Thyroid gland (tissue), 4 donors: ENCODE results near the gene LRIG1. TPM values are rescaled to one million over a fixed set of nuclear protein-coding genes. Genes with fewer than 3 reads are reported as not detected.

Source experiments
- DNase-seq, 2 donors: peaks; one replicate each; pipeline ENCODE4 v3.0.0-alpha.2; 2019
- H3K27ac ChIP-seq, 3 donors: fragments of 200-600 bp; sonication (generic); 1 replicate in 2 of 3; 2 replicates in 1 of 3; pipeline ENCODE4 v1.5.1; 2016 to 2019; ENCODE audit warnings: mild to moderate bottlenecking in 1 of 3, moderate library complexity in 1 of 3
- H3K27me3 ChIP-seq: fragments of 200-600 bp; sonication (generic); one replicate; pipeline ENCODE4 v1.5.1; 2019
- H3K36me3 ChIP-seq, 2 donors: fragments of 200-600 bp; sonication (generic); one replicate each; pipeline ENCODE4 v1.5.1; 2016 to 2019
- H3K4me1 ChIP-seq, 2 donors: fragments of 200-600 bp; sonication (generic); one replicate each; pipeline ENCODE4 v1.5.1; 2017 to 2019
- H3K4me3 ChIP-seq, 3 donors: fragments of 200-600 bp; sonication (generic); replicated peaks in 1 of 3; 1 replicate in 2 of 3; 2 replicates in 1 of 3; pipeline ENCODE4 v1.5.1; 2016; ENCODE audit warnings: mild to moderate bottlenecking in 1 of 3
- H3K9me3 ChIP-seq: fragments of 200-600 bp; sonication (generic); one replicate; pipeline ENCODE4 v1.5.1; 2017
- POLR2A ChIP-seq, 2 donors: fragments of 450-650 bp; IDR thresholded peaks; one replicate each; pipeline ENCODE4 v1.6.1; 2017; ENCODE audit warnings: antibody characterized with exemption in 2 of 2, mild to moderate bottlenecking in 2 of 2, moderate library complexity in 1 of 2
- WGBS, 2 donors: methylation state at CpG; one replicate each; pipeline ENCODE4 v1.1.5; 2017; 5-methylcytosine and 5-hydroxymethylcytosine counted together
- intact Hi-C: fragments of 100-400 bp; cut with DNase I; formaldehyde crosslinking; loops from one replicate; pipeline ENCODE4 v1.15.1; 2023
- total RNA-seq, 4 donors: library from RNA; depleted of rRNA; stranded (reverse); fragments of >200 nt; gene quantifications; one replicate each; pipeline ENCODE4 v1.2.3, GENCODE V29; 2016
- TF ChIP-seq, protein P1 (sequence below), 6 experiments: fragments of 200-600 bp in 3 of 6; fragments of 450-650 bp in 3 of 6; sonication (generic) in 3 of 6; IDR thresholded peaks; one replicate each; pipeline ENCODE4 v1.5.1; 2016 to 2019; ENCODE audit warnings: antibody characterized with exemption in 6 of 6, mild to moderate bottlenecking in 2 of 6, inconsistent platforms in 1 of 6, moderate library complexity in 1 of 6

LRIG1 gene
- total RNA-seq, 4 donors from 2014 or later, result 45.8 to 69.7 (median 61.7) TPM

DNA sequence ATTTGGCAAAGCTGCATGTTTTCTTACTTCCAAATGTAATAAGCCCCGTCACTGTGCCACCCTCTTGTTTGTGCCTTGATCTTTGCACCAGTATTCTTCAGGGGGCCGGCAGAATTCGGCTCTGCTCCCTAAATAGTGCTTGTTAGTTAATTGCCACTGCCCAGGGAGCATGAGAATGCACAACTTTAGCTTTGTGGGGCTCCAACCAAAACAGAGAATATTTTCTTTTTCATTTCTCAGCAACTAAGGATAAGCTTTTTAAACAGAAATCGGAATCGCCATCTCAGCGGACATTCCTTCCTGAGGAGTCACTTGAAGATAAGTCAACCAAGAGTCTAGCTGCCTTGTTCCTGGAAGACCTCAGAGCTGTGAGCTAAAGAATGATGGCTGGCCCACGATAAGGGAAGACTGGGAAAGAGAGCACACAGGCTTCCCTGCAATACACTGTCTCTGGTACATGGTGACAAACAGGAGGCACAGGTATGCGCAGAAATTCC lies 106.0 kb downstream of the LRIG1 start:
- H3K36me3 ChIP-seq, result peaks cover 8 to 21% of the 10 kb centered on the region in 2 donors
- peak overlapping the region in 1 of 3 donors; percentile 20 for H3K27ac ChIP-seq
- no peak overlapping the region for H3K4me3 ChIP-seq
- peaks cover 4 to 15% of the 10 kb centered on the region in 2 donors for H3K4me1 ChIP-seq
- H3K9me3 ChIP-seq, result no peaks in the 10 kb centered on the region
- no peaks in the 10 kb centered on the region for H3K27me3 ChIP-seq
- TF ChIP-seq POLR2A (IDR thresholded peaks at IDR 0.05), result no peak
- TF ChIP-seq, protein P1, sequence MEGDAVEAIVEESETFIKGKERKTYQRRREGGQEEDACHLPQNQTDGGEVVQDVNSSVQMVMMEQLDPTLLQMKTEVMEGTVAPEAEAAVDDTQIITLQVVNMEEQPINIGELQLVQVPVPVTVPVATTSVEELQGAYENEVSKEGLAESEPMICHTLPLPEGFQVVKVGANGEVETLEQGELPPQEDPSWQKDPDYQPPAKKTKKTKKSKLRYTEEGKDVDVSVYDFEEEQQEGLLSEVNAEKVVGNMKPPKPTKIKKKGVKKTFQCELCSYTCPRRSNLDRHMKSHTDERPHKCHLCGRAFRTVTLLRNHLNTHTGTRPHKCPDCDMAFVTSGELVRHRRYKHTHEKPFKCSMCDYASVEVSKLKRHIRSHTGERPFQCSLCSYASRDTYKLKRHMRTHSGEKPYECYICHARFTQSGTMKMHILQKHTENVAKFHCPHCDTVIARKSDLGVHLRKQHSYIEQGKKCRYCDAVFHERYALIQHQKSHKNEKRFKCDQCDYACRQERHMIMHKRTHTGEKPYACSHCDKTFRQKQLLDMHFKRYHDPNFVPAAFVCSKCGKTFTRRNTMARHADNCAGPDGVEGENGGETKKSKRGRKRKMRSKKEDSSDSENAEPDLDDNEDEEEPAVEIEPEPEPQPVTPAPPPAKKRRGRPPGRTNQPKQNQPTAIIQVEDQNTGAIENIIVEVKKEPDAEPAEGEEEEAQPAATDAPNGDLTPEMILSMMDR (IDR thresholded peaks at IDR 0.05), result no peak
- intact Hi-C loops, result no loop called here
- 73 to 87% methylated on average over 8 of the region's 8 CpGs for WGBS, 2 donors
- DNase-seq, result no peak

DNA sequence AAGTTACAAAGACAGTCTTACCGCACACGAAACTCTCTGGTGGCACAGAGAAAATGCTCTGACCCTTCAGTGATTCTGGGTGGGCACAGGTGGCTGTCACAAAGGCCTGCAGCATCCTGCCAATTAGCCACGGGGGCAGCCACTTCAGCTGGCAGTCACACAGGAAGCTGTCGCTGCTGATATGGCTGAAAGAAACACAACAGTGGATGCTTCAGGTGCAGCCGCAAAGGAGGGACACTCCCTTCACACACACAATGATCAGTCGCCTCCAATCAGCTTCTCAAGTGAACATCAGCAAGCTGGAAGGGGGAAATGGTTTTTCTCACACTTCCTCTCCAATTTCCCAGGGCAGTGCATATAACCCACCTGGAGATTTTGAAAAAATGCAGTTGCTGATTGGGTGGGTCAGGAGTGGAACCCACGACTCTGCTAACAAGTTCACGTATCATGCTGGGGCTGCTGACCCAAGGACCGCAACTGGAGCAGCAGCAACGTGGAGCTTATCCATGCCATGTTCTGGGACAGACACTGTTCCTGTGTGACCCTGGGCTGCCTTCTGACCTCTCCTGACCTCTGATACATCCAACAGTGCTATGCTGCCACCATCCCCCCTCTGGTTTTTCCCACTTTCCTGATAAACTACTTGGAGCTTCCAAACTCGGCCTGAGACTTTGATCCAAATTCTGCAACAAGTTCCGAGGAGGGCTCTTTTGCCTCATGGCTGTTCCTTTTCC lies 106.6 kb downstream of the LRIG1 start:
- Histone ChIP-seq H3K36me3 (peaks cover 8 to 21% of the 10 kb centered on the region in 2 donors), H3K27ac (peak overlapping the region in 1 of 3 donors; percentile 20), H3K4me3 (no peak overlapping the region), H3K4me1 (peaks cover 4 to 15% of the 10 kb centered on the region in 2 donors), H3K9me3 (no peaks in the 10 kb centered on the region), H3K27me3 (no peaks in the 10 kb centered on the region)
- 77 to 79% methylated on average over 10 to 12 of the region's 12 CpGs for WGBS, 2 donors
- no peak for DNase-seq
- intact Hi-C loops, result no loop called here
- TF ChIP-seq, protein P1 (IDR thresholded peaks at IDR 0.05), result no peak
- TF ChIP-seq POLR2A (IDR thresholded peaks at IDR 0.05), result no peak

DNA sequence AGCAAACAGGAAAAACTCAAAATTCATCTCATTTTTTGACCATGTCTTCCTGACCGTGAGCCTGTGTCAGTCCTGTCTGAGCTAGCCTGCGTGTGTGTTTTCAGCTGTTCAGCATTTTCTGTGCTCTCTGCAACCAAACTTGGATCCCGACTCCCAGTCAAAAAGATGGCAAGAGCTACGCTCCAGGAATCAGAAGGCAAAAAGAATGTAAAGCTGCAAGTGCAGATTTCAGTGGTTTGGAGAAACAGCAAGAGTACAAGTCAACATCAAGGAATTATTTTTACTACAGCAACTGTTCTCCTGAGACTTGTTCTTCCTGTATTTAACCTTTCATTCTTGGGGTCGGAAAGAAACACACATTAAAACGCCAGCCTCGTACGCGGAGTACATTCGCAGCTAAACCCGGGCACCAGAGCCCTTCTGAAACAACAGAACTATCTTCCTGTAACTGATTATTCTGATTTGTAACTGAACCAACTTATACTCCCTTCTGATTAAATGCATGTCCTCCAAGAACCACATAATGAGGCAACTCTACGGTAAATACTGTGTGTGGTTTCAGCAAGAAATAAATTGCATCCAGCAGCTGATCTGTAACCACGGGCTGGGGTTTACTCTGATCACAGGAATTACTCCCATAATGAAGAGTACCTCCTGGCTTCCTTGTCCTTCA lies 107.4 kb downstream of the LRIG1 start:
- no peak for DNase-seq
- Histone ChIP-seq H3K36me3 (peaks cover 8 to 21% of the 10 kb centered on the region in 2 donors), H3K27ac (no peak overlapping the region), H3K4me3 (no peak overlapping the region), H3K27me3 (no peaks in the 10 kb centered on the region), H3K4me1 (peaks cover 4 to 15% of the 10 kb centered on the region in 2 donors), H3K9me3 (no peaks in the 10 kb centered on the region)
- intact Hi-C loops, result no loop called here
- whole genome bisulfite sequencing, 2 donors, result 58 to 60% methylated on average over 13 of the region's 13 CpGs
- TF ChIP-seq POLR2A (IDR thresholded peaks at IDR 0.05), result no peak
- TF ChIP-seq, protein P1 (IDR thresholded peaks at IDR 0.05), result no peak

DNA sequence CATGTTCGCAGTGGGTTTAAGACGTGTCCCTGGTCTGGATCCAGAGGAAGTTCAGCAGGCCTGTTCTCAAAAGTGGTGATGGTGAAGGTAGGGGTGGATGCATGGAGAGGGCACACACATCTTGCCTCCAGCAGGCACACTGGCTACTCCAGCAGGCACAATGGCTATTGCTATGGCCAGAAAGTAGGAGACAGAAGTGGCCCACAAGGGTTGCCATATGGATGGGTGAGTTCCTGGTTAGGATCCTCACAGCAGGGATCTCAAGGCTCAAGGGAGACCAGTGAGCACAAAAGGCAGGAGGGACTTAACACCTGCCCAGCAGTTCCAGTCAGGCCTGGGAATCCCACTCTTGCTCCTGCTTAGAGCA lies 107.9 kb downstream of the LRIG1 start:
- DNase-seq, result no peak
- 93 to 100% methylated on average over 2 of the region's 2 CpGs for WGBS, 2 donors
- no peak for TF ChIP-seq POLR2A (IDR thresholded peaks at IDR 0.05)
- TF ChIP-seq, protein P1 (IDR thresholded peaks at IDR 0.05), result no peak
- intact Hi-C loops, result no loop called here
- Histone ChIP-seq H3K4me1 (peaks cover 4 to 15% of the 10 kb centered on the region in 2 donors), H3K4me3 (no peak overlapping the region), H3K27ac (no peak overlapping the region), H3K27me3 (no peaks in the 10 kb centered on the region), H3K9me3 (no peaks in the 10 kb centered on the region), H3K36me3 (peaks cover 5 to 21% of the 10 kb centered on the region in 2 donors)

DNA sequence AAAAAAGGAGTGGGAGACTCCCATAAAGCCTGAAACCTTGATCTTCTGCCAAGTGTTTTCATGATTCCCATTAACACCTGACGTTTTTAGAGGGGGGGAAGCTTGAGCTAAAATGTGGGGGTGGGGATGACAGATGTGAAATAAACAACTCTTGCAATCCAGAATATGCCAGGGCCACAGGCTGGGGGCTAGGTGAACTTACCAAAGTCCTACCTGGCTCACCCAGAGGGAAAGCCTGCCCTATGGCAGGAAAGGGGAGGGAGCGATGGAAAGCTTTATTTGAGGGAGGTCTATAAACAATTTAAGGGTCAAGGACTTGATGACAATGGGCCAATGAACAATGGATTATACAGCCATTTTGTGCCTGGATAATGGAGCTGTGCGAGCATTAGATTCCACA lies 108.3 kb downstream of the LRIG1 start:
- intact Hi-C loops, result no loop called here
- Histone ChIP-seq H3K27me3 (no peaks in the 10 kb centered on the region), H3K27ac (no peak overlapping the region), H3K4me1 (peaks cover 4 to 15% of the 10 kb centered on the region in 2 donors), H3K4me3 (no peak overlapping the region), H3K36me3 (peaks cover 5 to 18% of the 10 kb centered on the region in 2 donors), H3K9me3 (no peaks in the 10 kb centered on the region)
- DNase-seq, result no peak
- no peak for TF ChIP-seq POLR2A (IDR thresholded peaks at IDR 0.05)
- TF ChIP-seq, protein P1 (IDR thresholded peaks at IDR 0.05), result no peak
- 85 to 87% methylated on average over 3 of the region's 3 CpGs for WGBS, 2 donors
